DND-41 (cell line): ENCODE data around the gene HIBADH.

Experiments used
- CTCF ChIP-seq: IDR thresholded peaks from 2 replicates; pipeline ENCODE4 v1.5.1; 2012; ENCODE audit warnings: borderline replicate concordance, low read length, moderate library complexity, mild to moderate bottlenecking; ENCODE audit not compliant: poor library complexity, severe bottlenecking; ENCODE audit errors: extremely low read depth
- EZH2 ChIP-seq: IDR thresholded peaks from 3 replicates; pipeline ENCODE4 v1.6.1; 2012; ENCODE audit warnings: borderline replicate concordance, low read depth, mild to moderate bottlenecking, moderate library complexity, low read length, inconsistent platforms; ENCODE audit not compliant: severe bottlenecking

- TF ChIP-seq CTCF (no peak), EZH2 (no peak)
Measured at GRCh38 chr7:27484451-27484850, 178.2 kb downstream of the HIBADH start.
